HepG2 (cell line): ENCODE results near the gene KLRD1. TPM values are rescaled to one million over a fixed set of nuclear protein-coding genes. Genes with fewer than 3 reads are reported as not detected.

Experiments used
- ATAC-seq: fragments of 200-7000 bp; cut with Tn5 transposase; 3 replicates; pipeline ENCODE4 v1.9.1; 2020; ENCODE audit warnings: mild to moderate bottlenecking, moderate library complexity
- BruUV-seq: library from RNA; stranded (reverse); fragments of 400-500 nt; replicated peaks from 2 replicates; lab custom pipeline; 2021; lab: Mats Ljungman, UMichigan
- CTCF ChIA-PET: fragments of 300-600 bp; formaldehyde crosslinking; extraction: SDS; loops from one replicate; lab custom pipeline; 2021; ENCODE audit warnings: low total read pairs, inconsistent platforms, low intra/inter-chr PET ratio; lab: Yijun Ruan, JAX
- POLR2A ChIA-PET: fragments of 350-600 bp; sonication (Branson Sonifier 250); formaldehyde crosslinking; loops from one replicate; lab custom pipeline; 2020; ENCODE audit warnings: antibody characterized with exemption, inconsistent platforms; lab: Yijun Ruan, JAX
- DNase-seq: peaks from one replicate; pipeline ENCODE4 v3.0.0-alpha.2; 2015; ENCODE audit warnings: low spot score
- FAIRE-seq: peaks from 3 replicates; lab custom pipeline; 2011; peaks lifted over from hg19 to GRCh38; lab: Jason Lieb, UNC
- H2AFZ ChIP-seq: one replicate; pipeline ENCODE4 v1.6.1; 2011; ENCODE audit warnings: low read length, inconsistent platforms
- H3K27ac ChIP-seq: fragments of 300-600 bp; 3 replicates; pipeline ENCODE4 v1.8.0; 2011; ENCODE audit warnings: mixed run types, mild to moderate bottlenecking, mixed read lengths, low read length, inconsistent platforms; ENCODE audit not compliant: insufficient read depth; ENCODE audit errors: extremely low read length
- H3K27me3 ChIP-seq, 2 experiments: fragments of 200-600 bp in 1 of 2; 2 replicates in 1 of 2; 3 replicates in 1 of 2; pipeline versions ENCODE4 v1.6.0 to v1.8.0; 2011; ENCODE audit warnings: low read length in 2 of 2, mild to moderate bottlenecking in 2 of 2, moderate library complexity in 2 of 2, inconsistent platforms in 1 of 2; ENCODE audit not compliant: insufficient read depth in 2 of 2, control insufficient read depth in 1 of 2
- H3K36me3 ChIP-seq, 2 experiments: fragments of 200-600 bp in 1 of 2; replicated peaks in 1 of 2; 2 replicates in 1 of 2; 3 replicates in 1 of 2; pipeline versions ENCODE4 v1.5.1 to v1.8.0; 2011; ENCODE audit warnings: low read length in 2 of 2, inconsistent platforms in 1 of 2; ENCODE audit not compliant: insufficient read depth in 2 of 2, control insufficient read depth in 1 of 2
- H3K4me1 ChIP-seq: 2 replicates; pipeline ENCODE4 v1.5.1; 2012; ENCODE audit warnings: low read length, inconsistent platforms; ENCODE audit not compliant: insufficient read depth
- H3K4me2 ChIP-seq: 2 replicates; pipeline ENCODE4 v1.6.0; 2011; ENCODE audit warnings: low read depth, low read length, inconsistent platforms
- H3K4me3 ChIP-seq, 3 experiments: fragments of 200-600 bp in 1 of 3; sonication (generic), shearing (Covaris generic) in 1 of 3; replicated peaks in 1 of 3; 2 replicates each; pipeline ENCODE4 v1.5.1; 2011 to 2016; ENCODE audit warnings: low read length in 3 of 3, inconsistent platforms in 2 of 3, low read depth in 2 of 3, mild to moderate bottlenecking in 2 of 3, control low read depth in 1 of 3, mixed read lengths in 1 of 3; ENCODE audit not compliant: insufficient read depth in 1 of 3
- H3K79me2 ChIP-seq: one replicate; pipeline ENCODE4 v1.6.1; 2011; ENCODE audit warnings: low read length, inconsistent platforms; ENCODE audit not compliant: insufficient read depth
- H3K9ac ChIP-seq: 2 replicates; pipeline ENCODE4 v1.6.0; 2011; ENCODE audit warnings: mild to moderate bottlenecking, low read depth, low read length, inconsistent platforms; ENCODE audit not compliant: insufficient read depth
- H3K9me3 ChIP-seq: 2 replicates; pipeline ENCODE4 v1.5.1; 2012; ENCODE audit warnings: mild to moderate bottlenecking, low read length
- H4K20me1 ChIP-seq: 2 replicates; pipeline ENCODE4 v1.6.0; 2011; ENCODE audit warnings: inconsistent platforms, mild to moderate bottlenecking, low read length, moderate library complexity; ENCODE audit not compliant: insufficient read depth
- ATF1 ChIP-seq: IDR thresholded peaks from 2 replicates; pipeline ENCODE4 v1.6.1; 2016; ENCODE audit warnings: mild to moderate bottlenecking, control low read depth
- SRSF9 ChIP-seq: fragments of 200-400 bp; formaldehyde crosslinking; IDR thresholded peaks from 2 replicates; pipeline ENCODE4 v1.6.1; 2018; ENCODE audit warnings: borderline replicate concordance, mild to moderate bottlenecking, low read depth, low read length; ENCODE audit not compliant: insufficient read depth, poor library complexity, severe bottlenecking
- TBP ChIP-seq: sonication (generic); formaldehyde crosslinking; IDR thresholded peaks from 2 replicates; pipeline ENCODE4 v1.5.0; 2020; ENCODE audit warnings: missing genetic modification reagents
- WGBS: methylation state at CpG from one replicate; pipeline ENCODE4 v1.1.6; 2017; ENCODE audit warnings: low lambda C conversion rate; 5-methylcytosine and 5-hydroxymethylcytosine counted together
- in situ Hi-C: cut with HindIII; loops from 2 replicates; pipeline ENCODE4 v1.10.0; 2017; ENCODE audit warnings: low pct_unique_long_range_greater_than_20kb; ENCODE audit not compliant: extremely low pct_ligation_motif_present
- intact Hi-C: fragments of 100-400 bp; cut with micrococcal nuclease; formaldehyde crosslinking; loops from one replicate; pipeline ENCODE4 v1.10.0; 2022; ENCODE audit not compliant: unreplicated experiment
- polyA plus RNA-seq, 8 experiments: library from polyadenylated mRNA; depleted of rRNA in 3 of 8; stranded (reverse) in 7 of 8; unstranded in 1 of 8; fragments of >200 nt; fragmentation: Illumina TruSeq in 4 of 8; extraction: Trizol in 4 of 8; gene quantifications; 2 replicates each; pipeline versions ENCODE4 v1.2.1 to v1.2.3, GENCODE V29; 2011 to 2016; ENCODE audit warnings: low read depth in 4 of 8, missing spikeins in 1 of 8, mixed read lengths in 1 of 8; ENCODE audit not compliant: insufficient read depth in 1 of 8
- total RNA-seq, 5 experiments: library from RNA; depleted of rRNA; stranded (reverse); fragments of >200 nt; fragmentation: Illumina TruSeq; extraction: Trizol; gene quantifications; 2 replicates each; pipeline ENCODE4 v1.2.3, GENCODE V29; 2016; ENCODE audit warnings: low read depth in 1 of 5
- TF ChIP-seq, protein P1 (sequence below): sonication (generic); formaldehyde crosslinking; IDR thresholded peaks from 2 replicates; pipeline ENCODE4 v1.5.1; 2020; ENCODE audit warnings: mild to moderate bottlenecking, missing genetic modification reagents, moderate library complexity
- TF ChIP-seq, protein P2 (sequence below): sonication (generic); formaldehyde crosslinking; IDR thresholded peaks from 2 replicates; pipeline ENCODE4 v1.4.0; 2020; ENCODE audit warnings: missing genetic modification reagents

KLRD1 gene
- total and polyA plus RNA-seq, 2 of the 13 experiments (the other 11 are each of a cell fraction or from before 2014, with no cell fraction given): 0.01 TPM; not detected in 1

DNA sequence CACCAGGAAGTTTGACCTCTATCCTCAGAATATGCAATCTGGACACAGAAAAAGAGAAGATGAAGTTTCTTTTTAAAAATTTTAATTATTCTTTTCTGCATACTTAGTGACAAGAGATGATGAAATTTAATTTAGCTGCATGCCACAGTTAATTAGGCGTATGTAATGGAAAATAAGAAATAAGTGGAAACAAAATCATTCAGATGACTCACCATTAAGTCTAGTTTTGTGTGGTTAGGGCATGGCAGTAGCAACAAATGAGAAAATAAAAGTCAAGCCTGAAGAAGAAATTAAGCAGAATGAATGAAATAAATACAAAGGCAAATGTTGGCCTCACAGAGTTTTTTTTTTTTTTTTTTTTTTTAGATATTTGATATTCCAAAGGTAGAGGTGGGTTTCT, 30.9 kb upstream of the KLRD1 start (continued):
- TF ChIP-seq SRSF9: no peak
- no peak for TF ChIP-seq TBP (CRISPR knock-in tag)
- TF ChIP-seq, protein P1, sequence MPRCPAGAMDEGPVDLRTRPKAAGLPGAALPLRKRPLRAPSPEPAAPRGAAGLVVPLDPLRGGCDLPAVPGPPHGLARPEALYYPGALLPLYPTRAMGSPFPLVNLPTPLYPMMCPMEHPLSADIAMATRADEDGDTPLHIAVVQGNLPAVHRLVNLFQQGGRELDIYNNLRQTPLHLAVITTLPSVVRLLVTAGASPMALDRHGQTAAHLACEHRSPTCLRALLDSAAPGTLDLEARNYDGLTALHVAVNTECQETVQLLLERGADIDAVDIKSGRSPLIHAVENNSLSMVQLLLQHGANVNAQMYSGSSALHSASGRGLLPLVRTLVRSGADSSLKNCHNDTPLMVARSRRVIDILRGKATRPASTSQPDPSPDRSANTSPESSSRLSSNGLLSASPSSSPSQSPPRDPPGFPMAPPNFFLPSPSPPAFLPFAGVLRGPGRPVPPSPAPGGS (CRISPR knock-in tag): no peak

DNA sequence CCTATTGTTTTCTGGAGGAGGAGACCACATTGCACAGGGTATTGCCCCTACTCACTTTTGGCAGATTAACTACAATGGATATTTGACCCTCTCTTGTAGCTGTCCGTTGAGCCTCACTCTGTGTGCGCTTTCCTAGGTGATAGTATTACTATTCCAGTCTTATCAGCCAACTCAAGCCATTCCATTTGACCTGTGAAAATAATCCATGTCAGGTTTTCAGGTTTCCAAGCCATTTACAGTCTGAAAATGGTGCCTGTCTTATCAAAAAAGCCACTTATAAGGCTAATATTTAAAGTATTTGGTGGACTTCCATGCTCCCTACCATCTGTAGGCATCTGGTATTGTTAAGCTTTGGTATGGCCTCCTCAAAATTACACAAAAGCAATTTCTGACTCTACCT, 29.6 kb upstream of the KLRD1 start:
- intact Hi-C loops: no loop called here
- POLR2A ChIA-PET: no interaction called here

More for the DNA sequence above, 29.6 kb upstream of the KLRD1 start:
- Histone ChIP-seq H3K4me1 (no peaks in the 10 kb centered on the region), H3K9me3 (no peaks in the 10 kb centered on the region), H3K27ac (no peak overlapping the region), H3K9ac (no peak overlapping the region), H3K4me3 (no peak overlapping the region), H3K36me3 (no peaks in the 10 kb centered on the region), H3K4me2 (no peak overlapping the region), H4K20me1 (no peaks in the 10 kb centered on the region), H2AFZ (no peak overlapping the region), H3K27me3 (no peaks in the 10 kb centered on the region), H3K79me2 (no peaks in the 10 kb centered on the region)
- in situ Hi-C loops: no loop called here
- TF ChIP-seq ATF1 (CRISPR knock-in tag): no peak
- TF ChIP-seq, protein P2, sequence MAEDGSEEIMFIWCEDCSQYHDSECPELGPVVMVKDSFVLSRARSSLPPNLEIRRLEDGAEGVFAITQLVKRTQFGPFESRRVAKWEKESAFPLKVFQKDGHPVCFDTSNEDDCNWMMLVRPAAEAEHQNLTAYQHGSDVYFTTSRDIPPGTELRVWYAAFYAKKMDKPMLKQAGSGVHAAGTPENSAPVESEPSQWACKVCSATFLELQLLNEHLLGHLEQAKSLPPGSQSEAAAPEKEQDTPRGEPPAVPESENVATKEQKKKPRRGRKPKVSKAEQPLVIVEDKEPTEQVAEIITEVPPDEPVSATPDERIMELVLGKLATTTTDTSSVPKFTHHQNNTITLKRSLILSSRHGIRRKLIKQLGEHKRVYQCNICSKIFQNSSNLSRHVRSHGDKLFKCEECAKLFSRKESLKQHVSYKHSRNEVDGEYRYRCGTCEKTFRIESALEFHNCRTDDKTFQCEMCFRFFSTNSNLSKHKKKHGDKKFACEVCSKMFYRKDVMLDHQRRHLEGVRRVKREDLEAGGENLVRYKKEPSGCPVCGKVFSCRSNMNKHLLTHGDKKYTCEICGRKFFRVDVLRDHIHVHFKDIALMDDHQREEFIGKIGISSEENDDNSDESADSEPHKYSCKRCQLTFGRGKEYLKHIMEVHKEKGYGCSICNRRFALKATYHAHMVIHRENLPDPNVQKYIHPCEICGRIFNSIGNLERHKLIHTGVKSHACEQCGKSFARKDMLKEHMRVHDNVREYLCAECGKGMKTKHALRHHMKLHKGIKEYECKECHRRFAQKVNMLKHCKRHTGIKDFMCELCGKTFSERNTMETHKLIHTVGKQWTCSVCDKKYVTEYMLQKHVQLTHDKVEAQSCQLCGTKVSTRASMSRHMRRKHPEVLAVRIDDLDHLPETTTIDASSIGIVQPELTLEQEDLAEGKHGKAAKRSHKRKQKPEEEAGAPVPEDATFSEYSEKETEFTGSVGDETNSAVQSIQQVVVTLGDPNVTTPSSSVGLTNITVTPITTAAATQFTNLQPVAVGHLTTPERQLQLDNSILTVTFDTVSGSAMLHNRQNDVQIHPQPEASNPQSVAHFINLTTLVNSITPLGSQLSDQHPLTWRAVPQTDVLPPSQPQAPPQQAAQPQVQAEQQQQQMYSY (CRISPR knock-in tag): peak; percentile 64; the same call in 1 of the 2 replicates
- FAIRE-seq (no peak), DNase-seq (no peak), ATAC-seq (no peak)
- BruUV-seq: no TSS peak
- 6% methylated on average over 2 of the region's 2 CpGs for WGBS
- CTCF ChIA-PET: no interaction called here
